MM.1S (cell line): ENCODE measurements around the gene SEMA3G.

Experiments used
- CTCF ChIP-seq: fragments of 300-600 bp; sonication (generic); IDR thresholded peaks from 2 replicates; pipeline ENCODE4 v1.5.1; 2016; ENCODE audit warnings: antibody characterized with exemption, low read length, mixed read lengths
- EZH2phosphoT487 ChIP-seq: fragments of 300-600 bp; sonication (generic); IDR thresholded peaks from 2 replicates; pipeline ENCODE4 v1.6.1; 2018; ENCODE audit warnings: antibody characterized with exemption, low read length

GRCh38 chr3:52477796-52478095, 32.8 kb upstream of the SEMA3G start:
- TF ChIP-seq CTCF (no peak), EZH2phosphoT487 (no peak)
